Upper lobe of left lung (tissue), 6 donors: ENCODE results near the gene CCDC138. TPM values are rescaled to one million over a fixed set of nuclear protein-coding genes. Genes with fewer than 3 reads are reported as not detected.

ENCODE experiments used
- ATAC-seq, 2 donors: fragments of 200-7000 bp; cut with Tn5 transposase; one replicate each; pipeline ENCODE4 v1.9.1; 2022; ENCODE audit warnings: mild to moderate bottlenecking in 2 of 2, moderate library complexity in 2 of 2; ENCODE audit not compliant: low FRiP score in 2 of 2
- DNase-seq, 2 donors: peaks; one replicate each; pipeline ENCODE4 v3.0.0-alpha.2; 2019 to 2020
- H3K27ac ChIP-seq, 4 donors: fragments of 200-600 bp; sonication (generic); one replicate each; pipeline ENCODE4 v1.5.1; 2016 to 2019
- H3K27me3 ChIP-seq, 4 donors: fragments of 200-600 bp; sonication (generic); one replicate each; pipeline ENCODE4 v1.5.1; 2017 to 2019
- H3K36me3 ChIP-seq, 4 donors: fragments of 200-600 bp; sonication (generic); one replicate each; pipeline ENCODE4 v1.5.1; 2016 to 2019
- H3K4me1 ChIP-seq, 4 donors: fragments of 200-600 bp; sonication (generic); one replicate each; pipeline ENCODE4 v1.5.1; 2018 to 2019
- H3K4me3 ChIP-seq, 4 donors: fragments of 200-600 bp; sonication (generic); one replicate each; pipeline ENCODE4 v1.5.1; 2017 to 2019; ENCODE audit warnings: mild to moderate bottlenecking in 2 of 4, moderate library complexity in 1 of 4
- H3K9me3 ChIP-seq, 4 donors: fragments of 200-600 bp; sonication (generic); one replicate each; pipeline ENCODE4 v1.5.1; 2018 to 2019
- EP300 ChIP-seq, 4 donors: sonication (generic); formaldehyde crosslinking; IDR thresholded peaks; one replicate each; pipeline ENCODE4 v1.5.1; 2017; ENCODE audit warnings: antibody characterized with exemption in 4 of 4, control low read depth in 2 of 4
- POLR2A ChIP-seq, 4 donors: fragments of 450-650 bp; IDR thresholded peaks; one replicate each; pipeline ENCODE4 v1.5.1; 2016 to 2017; ENCODE audit warnings: antibody characterized with exemption in 4 of 4, mild to moderate bottlenecking in 2 of 4
- POLR2AphosphoS5 ChIP-seq, 2 donors: sonication (generic); formaldehyde crosslinking; IDR thresholded peaks; one replicate each; pipeline ENCODE4 v1.5.1; 2017; ENCODE audit warnings: antibody characterized with exemption in 2 of 2
- WGBS, 2 donors: methylation state at CpG; one replicate each; pipeline ENCODE4 v1.1.5; 2017 to 2018; 5-methylcytosine and 5-hydroxymethylcytosine counted together
- total RNA-seq, 6 donors: library from RNA; depleted of rRNA in 4 of 6; stranded (reverse); fragments of >200 nt in 4 of 6; gene quantifications; one replicate each; pipeline versions ENCODE4 v1.1.0 to v1.2.1, GENCODE V29; 2016 to 2021
- TF ChIP-seq, protein P1 (sequence below), 6 experiments: fragments of 450-650 bp in 4 of 6; fragments of 200-600 bp in 2 of 6; sonication (generic) in 2 of 6; IDR thresholded peaks; one replicate each; pipeline ENCODE4 v1.5.1; 2016 to 2019; ENCODE audit warnings: antibody characterized with exemption in 6 of 6
- donor health status: DM: no; HTN: no; CAD: no; lungs with moderate emphysema.
- donor health status: DM: no; HTN: yes; CAD: no; lungs with severe emphysema.

Gene CCDC138
- total RNA-seq, 6 donors from 2014 or later, result 2.4 to 16.3 (median 3.2) TPM

DNA sequence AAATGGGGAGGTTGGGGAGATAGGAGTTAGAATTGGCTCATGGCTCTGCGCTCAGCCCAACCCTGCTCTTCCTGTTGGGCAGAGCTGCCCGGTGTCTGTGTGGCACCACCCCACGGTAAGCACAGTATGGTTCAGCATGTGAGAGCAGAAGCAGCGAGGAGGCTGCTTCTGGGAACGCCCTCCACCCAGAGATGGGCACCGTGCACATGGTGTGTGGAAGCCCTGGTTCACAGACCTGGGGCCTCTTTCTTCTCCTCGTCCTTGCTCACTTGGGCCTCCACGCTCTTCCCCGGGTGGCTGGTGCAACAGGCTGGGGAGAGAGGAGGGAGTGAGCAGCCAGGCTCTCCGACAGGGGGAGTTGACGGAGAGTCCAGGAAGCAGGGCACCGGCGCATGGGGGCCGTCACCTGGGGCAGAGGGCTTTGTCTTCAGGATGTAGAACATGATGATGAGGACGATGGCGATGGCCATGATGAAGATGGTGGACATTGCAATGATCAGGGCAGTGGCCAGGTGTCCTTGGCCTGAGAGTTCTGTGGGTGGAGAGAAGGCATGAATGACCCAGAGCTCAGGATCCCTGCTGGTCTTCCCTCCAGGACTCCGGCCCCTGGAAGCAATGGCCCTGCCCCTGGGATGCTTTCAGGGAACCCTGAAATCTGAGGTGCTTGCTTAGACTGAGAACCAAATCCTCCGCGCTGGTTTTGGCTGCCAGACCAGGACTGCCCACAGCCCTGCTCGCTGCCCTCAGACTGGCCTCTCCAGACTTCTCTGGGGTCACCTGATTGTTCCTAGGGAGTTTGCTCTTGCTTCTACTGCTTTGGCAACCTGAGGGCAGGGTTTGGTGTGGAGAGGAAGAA lies 124.2 kb downstream of the CCDC138 start:
- ATAC-seq (no peak), DNase-seq (no peak)
- 82 to 92% methylated on average over 18 to 20 of the region's 20 CpGs for WGBS, 2 donors
- no peaks in the 10 kb centered on the region for H3K4me1 ChIP-seq
- H3K27me3 ChIP-seq, result no peaks in the 10 kb centered on the region
- H3K4me3 ChIP-seq, result no peak overlapping the region
- TF ChIP-seq EP300 (IDR thresholded peaks at IDR 0.05) (no peak), POLR2A (IDR thresholded peaks at IDR 0.05) (no peak), POLR2AphosphoS5 (IDR thresholded peaks at IDR 0.05) (no peak)
- TF ChIP-seq, protein P1, sequence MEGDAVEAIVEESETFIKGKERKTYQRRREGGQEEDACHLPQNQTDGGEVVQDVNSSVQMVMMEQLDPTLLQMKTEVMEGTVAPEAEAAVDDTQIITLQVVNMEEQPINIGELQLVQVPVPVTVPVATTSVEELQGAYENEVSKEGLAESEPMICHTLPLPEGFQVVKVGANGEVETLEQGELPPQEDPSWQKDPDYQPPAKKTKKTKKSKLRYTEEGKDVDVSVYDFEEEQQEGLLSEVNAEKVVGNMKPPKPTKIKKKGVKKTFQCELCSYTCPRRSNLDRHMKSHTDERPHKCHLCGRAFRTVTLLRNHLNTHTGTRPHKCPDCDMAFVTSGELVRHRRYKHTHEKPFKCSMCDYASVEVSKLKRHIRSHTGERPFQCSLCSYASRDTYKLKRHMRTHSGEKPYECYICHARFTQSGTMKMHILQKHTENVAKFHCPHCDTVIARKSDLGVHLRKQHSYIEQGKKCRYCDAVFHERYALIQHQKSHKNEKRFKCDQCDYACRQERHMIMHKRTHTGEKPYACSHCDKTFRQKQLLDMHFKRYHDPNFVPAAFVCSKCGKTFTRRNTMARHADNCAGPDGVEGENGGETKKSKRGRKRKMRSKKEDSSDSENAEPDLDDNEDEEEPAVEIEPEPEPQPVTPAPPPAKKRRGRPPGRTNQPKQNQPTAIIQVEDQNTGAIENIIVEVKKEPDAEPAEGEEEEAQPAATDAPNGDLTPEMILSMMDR (IDR thresholded peaks at IDR 0.05), result no peak
- no peaks in the 10 kb centered on the region for H3K36me3 ChIP-seq
- H3K27ac ChIP-seq, result no peak overlapping the region
- no peaks in the 10 kb centered on the region for H3K9me3 ChIP-seq

DNA sequence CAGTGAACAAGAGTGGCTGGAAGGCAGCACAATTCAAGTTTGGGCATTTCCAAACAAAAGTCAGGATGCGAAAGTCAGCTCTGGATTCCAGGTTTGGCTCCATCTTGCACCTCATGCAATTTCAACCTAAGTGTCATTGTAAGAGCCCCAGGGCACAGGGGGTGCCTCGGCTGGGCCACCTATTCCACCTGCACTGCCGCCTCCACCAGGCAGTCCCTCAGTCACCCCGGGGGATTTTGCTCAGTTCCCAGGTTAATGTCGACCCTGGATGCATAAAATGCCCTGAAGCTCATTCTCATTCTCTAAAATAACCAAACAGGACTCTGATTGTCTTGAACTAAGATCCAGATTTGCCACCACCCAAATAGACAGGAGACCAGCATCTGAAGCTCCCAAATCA lies 124.8 kb downstream of the CCDC138 start:
- DNase-seq (no peak), ATAC-seq (no peak)
- no peaks in the 10 kb centered on the region for H3K27me3 ChIP-seq
- H3K36me3 ChIP-seq, result no peaks in the 10 kb centered on the region
- no peak overlapping the region for H3K4me3 ChIP-seq
- 90 to 93% methylated on average over 5 of the region's 5 CpGs for WGBS, 2 donors
- TF ChIP-seq EP300 (IDR thresholded peaks at IDR 0.05) (no peak), POLR2A (IDR thresholded peaks at IDR 0.05) (no peak), POLR2AphosphoS5 (IDR thresholded peaks at IDR 0.05) (no peak)
- TF ChIP-seq, protein P1 (IDR thresholded peaks at IDR 0.05), result no peak
- no peaks in the 10 kb centered on the region for H3K9me3 ChIP-seq
- no peak overlapping the region for H3K27ac ChIP-seq
- no peaks in the 10 kb centered on the region for H3K4me1 ChIP-seq

DNA sequence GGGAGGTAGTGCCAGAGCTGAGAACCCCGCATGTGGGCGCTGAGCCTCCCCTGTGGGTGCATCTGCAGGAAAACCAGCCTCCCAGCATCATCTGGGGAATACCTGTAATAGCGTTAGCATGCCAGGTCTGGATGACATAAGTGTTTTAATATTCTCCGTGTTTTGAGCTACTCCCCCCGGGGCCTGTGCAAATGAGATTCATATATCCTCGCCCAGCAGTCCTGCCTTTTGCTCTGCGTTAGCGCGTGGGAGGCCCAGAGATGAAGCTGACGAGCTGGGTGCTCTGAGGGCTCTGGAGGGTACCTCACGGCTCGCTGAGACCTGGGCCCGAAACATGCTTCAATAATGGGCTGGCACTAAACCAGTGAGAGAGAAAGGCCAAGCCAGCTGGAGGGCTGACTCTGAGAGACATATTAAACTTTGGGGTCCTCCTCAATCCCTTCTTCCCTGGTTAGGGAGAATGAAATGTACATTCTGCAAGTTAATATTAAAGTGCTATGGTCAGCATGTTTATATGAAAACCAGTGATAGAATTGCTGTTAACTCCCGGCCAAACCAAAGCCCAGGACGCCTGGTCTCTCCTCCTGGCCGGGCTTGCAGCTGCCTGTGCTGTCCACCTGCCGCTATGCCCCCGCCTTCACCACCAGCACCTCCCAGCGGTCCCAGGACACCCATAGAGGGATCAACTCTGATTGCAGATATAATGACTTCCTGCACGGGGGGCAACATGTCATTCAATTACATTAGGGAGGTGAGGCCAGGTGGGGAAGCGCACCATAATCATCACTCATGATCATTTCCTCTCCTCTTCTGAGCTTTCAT lies 125.4 kb downstream of the CCDC138 start:
- Histone ChIP-seq H3K4me3 (no peak overlapping the region), H3K27me3 (no peaks in the 10 kb centered on the region), H3K27ac (no peak overlapping the region), H3K36me3 (no peaks in the 10 kb centered on the region), H3K4me1 (no peaks in the 10 kb centered on the region), H3K9me3 (no peaks in the 10 kb centered on the region)
- TF ChIP-seq POLR2AphosphoS5 (IDR thresholded peaks at IDR 0.05), result no peak
- TF ChIP-seq, protein P1 (IDR thresholded peaks at IDR 0.05), result no peak
- no peak for TF ChIP-seq POLR2A (IDR thresholded peaks at IDR 0.05)
- no peak for TF ChIP-seq EP300 (IDR thresholded peaks at IDR 0.05)
- 87 to 88% methylated on average over 19 to 20 of the region's 21 CpGs for WGBS, 2 donors
- ATAC-seq, result no peak
- no peak for DNase-seq

DNA sequence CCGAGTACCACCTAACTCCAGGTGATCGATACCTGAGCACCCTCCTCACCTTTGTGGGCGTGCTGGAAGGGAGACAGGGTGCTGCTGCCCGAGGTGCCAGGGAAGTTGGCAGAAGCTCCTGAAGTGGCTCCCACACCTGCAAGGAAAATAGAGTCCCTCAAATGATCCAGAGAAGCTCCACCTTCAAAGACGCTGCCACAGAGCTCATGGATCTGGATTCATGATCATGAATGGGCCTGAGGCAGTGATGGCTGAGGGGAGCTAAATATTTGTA lies 126.0 kb downstream of the CCDC138 start:
- Histone ChIP-seq H3K27ac (no peak overlapping the region), H3K27me3 (no peaks in the 10 kb centered on the region), H3K4me1 (no peaks in the 10 kb centered on the region), H3K4me3 (no peak overlapping the region), H3K9me3 (no peaks in the 10 kb centered on the region), H3K36me3 (no peaks in the 10 kb centered on the region)
- ATAC-seq, result no peak
- 91 to 93% methylated on average over 5 of the region's 5 CpGs for WGBS, 2 donors
- no peak for TF ChIP-seq EP300 (IDR thresholded peaks at IDR 0.05)
- TF ChIP-seq, protein P1 (IDR thresholded peaks at IDR 0.05), result no peak
- no peak for DNase-seq
